Tibial nerve (tissue), 4 donors: ENCODE data around the gene ISOC2.
"Not testable (repeated sequence)": the region's sequence is repeated elsewhere in the genome, so short reads cannot be mapped to it uniquely, and the experiment has no call there.

Experiments
- EP300 ChIP-seq, 2 donors: sonication (generic); formaldehyde crosslinking; IDR thresholded peaks; one replicate each; pipeline ENCODE4 v1.6.1; 2017; ENCODE audit warnings: antibody characterized with exemption in 2 of 2, mild to moderate bottlenecking in 1 of 2
- POLR2A ChIP-seq, 2 donors: fragments of 450-650 bp; IDR thresholded peaks; one replicate each; pipeline ENCODE4 v1.6.1; 2017; ENCODE audit warnings: antibody characterized with exemption in 2 of 2, mild to moderate bottlenecking in 2 of 2, moderate library complexity in 2 of 2
- TF ChIP-seq, protein P1 (sequence below), 5 experiments: fragments of 200-600 bp in 3 of 5; fragments of 450-650 bp in 2 of 5; sonication (generic) in 3 of 5; IDR thresholded peaks; one replicate each; pipeline ENCODE4 v1.5.1; 2016 to 2019; ENCODE audit warnings: antibody characterized with exemption in 5 of 5, mild to moderate bottlenecking in 3 of 5, moderate library complexity in 2 of 5

DNA sequence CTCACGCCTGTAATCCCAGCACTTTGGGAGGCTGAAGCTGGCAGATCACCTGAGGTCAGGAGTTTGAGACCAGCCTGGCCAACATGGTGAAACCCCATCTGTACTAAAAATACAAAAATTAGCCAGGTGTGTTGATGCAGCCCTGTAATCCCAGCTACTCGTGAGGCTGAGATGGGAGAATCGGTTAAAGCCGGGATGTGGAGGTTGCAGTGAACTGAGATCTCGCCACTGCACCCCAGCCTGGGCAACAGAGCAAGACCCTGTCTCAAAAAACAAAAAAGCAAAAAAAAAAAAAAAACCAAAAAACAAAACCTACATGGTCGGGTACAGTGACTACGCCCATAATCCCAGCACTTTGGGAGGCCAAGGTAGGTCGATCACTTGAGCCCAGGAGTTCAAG, 52.3 kb downstream of the ISOC2 start:
- TF ChIP-seq, protein P1, sequence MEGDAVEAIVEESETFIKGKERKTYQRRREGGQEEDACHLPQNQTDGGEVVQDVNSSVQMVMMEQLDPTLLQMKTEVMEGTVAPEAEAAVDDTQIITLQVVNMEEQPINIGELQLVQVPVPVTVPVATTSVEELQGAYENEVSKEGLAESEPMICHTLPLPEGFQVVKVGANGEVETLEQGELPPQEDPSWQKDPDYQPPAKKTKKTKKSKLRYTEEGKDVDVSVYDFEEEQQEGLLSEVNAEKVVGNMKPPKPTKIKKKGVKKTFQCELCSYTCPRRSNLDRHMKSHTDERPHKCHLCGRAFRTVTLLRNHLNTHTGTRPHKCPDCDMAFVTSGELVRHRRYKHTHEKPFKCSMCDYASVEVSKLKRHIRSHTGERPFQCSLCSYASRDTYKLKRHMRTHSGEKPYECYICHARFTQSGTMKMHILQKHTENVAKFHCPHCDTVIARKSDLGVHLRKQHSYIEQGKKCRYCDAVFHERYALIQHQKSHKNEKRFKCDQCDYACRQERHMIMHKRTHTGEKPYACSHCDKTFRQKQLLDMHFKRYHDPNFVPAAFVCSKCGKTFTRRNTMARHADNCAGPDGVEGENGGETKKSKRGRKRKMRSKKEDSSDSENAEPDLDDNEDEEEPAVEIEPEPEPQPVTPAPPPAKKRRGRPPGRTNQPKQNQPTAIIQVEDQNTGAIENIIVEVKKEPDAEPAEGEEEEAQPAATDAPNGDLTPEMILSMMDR (IDR thresholded peaks at IDR 0.05) = not testable (repeated sequence)
- not testable (repeated sequence) for TF ChIP-seq POLR2A, EP300 (IDR thresholded peaks at IDR 0.05)
